Stimulated activated CD4-positive, alpha-beta T cell treated with anti-CD3 and anti-CD28 coated beads, Interleukin-1b, Interleukin-23, amount 100 ng/mL, for 48 hours (primary cell): Measurements from ENCODE around the gene TMEM217.

ENCODE experiments used
- DNase-seq: peaks from one replicate; pipeline ENCODE4 v3.0.0-alpha.2; 2020

The TMEM217 gene

DNA sequence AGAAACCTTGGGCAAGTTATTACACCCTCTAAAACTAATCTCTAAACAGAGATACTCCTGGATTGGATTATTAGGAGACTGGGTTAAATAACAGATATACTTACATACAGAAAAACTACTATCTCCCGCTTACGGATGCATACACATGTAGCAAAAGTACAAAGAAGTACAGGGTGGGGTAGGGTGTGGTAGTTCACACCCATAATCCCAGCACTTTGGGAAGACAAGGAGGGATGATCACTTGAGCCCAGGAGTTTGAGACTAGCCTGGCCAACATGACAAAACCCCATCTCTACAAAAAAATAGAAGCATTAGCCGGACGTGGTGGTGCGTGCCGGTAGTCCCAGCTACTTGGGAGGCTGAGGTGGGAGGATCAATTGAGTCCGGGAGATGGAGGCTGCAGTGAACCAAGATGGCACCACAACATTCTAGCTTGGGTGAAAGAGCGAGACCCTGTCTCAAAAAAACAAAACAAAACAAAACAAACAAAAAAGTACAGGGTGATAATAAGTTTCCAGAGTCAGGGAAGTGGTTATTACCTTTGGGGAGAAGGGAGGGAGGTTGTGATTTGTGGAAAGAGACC is 79.9 kb downstream of the TMEM217 start:
- no peak for DNase-seq

DNA sequence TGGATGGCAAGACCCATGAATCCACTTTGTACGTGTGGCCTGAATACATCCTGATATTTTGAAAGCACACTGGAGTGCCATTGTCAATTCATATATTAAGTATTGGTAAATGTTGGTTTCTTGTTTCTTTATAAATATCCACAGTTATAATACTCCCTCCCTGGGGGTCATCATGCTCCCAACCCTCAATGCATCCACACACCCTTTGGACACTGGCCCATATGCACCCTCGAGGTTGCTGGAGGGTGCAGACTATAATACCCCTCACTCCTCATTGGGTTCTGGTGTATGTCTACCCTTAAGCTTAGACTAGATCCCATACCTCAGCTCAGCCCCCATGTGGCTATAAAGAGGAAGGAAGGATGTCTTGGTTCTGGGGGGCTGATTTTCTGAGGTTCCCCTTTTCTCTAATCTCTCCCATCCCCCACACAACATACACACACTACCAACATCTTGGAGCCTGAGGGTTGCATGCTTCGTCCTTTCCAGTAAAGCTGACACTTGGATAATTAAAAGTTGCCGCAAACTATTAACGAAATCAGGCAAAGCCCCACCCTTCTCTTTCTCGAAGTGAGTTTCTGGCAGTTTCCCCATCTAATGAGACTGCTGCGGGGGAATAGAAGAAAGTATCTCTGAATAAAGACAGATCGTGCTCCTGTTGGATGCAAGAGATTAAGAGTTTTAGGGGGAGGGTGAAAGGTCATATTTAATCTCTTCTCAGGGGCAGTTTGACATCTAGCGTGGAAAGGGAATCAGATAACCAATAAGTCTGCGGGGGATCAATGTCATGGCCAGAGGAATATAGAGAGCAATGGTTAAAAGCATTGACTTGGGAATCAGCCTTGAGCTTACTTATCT is 80.6 kb downstream of the TMEM217 start:
- DNase-seq, result no peak

DNA sequence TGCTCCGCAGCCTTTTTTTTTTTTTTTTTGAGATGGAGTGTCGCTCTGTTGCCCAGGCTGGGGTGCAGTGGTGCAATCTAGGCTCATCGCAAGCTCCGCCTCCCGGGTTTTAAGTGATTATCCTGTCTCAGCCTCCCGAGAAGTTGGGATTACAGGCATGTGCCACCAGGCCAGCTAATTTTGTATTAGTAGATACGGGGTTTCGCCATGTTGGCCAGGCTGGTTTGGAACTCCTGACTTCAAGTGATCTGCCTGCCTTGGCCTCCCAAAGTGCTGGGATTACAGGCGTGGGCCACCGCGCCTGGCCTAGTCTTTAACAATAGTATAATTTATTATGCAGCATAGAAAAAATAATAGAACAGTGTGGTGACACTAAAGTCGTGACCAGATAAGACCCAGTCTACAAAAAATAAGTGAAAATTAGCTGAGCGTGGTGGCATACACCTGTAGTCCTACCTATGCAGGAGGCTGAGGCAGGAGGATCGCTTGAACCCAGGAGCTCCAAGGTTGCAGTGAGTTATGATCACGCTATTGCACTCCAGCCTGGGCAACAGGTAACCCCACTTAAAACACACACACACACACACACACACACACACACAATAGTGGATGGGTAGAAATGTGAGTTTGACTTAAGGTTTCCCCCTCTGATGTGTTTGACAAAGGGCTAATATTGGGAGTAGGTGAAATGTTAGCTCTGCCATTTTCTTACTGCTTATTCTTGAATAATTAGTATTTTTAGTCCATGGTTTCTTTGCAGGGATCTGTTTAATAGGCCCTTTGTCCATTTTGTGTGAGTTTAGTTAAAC is 81.5 kb downstream of the TMEM217 start:
- DNase-seq, result no peak

DNA sequence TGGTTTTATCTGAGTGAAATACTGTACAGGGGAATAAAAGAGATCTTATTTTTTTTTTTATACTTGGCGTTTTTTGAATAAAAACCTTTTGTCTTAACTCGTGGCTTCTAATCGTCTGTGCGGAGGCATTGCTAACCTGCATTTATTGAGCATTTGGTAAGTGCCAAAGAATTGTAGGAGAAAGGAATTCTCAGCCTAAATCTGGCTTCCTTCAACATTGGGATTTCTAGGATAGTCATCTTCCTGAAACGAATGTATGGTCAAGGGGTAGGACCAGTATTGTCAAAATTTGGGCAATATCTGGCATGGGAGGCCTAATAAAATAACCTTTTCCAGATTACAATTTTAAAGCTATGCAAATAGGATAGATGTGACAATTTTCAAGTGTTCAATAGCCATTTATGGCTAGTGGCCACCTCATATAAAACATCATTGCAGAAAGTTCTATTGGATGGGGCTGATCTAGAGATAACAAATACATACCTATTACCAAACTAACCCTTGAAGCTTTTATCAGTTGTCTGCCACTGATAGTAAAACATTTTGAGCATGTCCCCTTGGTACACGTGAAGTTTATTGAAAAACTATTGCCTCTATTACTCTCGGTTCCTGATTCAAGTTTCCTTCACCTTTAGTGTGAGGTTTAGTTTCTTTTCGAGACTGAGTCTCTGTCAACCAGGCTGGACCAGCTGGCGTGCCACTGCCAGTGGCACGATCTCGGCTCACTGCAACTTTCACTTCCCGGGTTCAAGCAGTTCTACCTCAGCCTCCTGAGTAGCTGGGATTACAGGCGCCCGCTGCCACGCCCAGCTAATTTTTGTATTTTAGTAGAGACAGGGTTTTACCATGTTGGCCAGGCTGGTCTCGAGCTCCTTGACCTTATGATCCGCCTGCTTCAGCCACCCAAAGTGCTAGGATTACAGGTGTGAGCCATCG is 82.3 kb downstream of the TMEM217 start:
- DNase-seq, result no peak

DNA sequence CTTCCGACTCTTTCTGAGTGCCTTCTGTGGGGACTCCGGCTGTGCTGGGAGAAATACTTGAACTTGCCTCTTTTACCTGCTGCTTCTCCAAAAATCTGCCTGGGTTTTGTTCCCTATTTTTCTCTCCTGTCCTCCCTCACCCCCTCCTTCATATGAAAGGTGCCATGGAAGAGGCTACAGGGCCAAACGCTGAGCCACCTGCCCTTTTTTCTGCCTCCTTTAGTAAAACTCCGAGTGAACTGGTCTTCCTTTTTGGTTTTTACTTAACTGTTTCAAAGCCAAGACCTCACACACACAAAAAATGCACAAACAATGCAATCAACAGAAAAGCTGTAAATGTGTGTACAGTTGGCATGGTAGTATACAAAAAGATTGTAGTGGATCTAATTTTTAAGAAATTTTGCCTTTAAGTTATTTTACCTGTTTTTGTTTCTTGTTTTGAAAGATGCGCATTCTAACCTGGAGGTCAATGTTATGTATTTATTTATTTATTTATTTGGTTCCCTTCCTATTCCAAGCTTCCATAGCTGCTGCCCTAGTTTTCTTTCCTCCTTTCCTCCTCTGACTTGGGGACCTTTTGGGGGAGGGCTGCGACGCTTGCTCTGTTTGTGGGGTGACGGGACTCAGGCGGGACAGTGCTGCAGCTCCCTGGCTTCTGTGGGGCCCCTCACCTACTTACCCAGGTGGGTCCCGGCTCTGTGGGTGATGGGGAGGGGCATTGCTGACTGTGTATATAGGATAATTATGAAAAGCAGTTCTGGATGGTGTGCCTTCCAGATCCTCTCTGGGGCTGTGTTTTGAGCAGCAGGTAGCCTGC is 83.2 kb downstream of the TMEM217 start:
- no peak for DNase-seq

DNA sequence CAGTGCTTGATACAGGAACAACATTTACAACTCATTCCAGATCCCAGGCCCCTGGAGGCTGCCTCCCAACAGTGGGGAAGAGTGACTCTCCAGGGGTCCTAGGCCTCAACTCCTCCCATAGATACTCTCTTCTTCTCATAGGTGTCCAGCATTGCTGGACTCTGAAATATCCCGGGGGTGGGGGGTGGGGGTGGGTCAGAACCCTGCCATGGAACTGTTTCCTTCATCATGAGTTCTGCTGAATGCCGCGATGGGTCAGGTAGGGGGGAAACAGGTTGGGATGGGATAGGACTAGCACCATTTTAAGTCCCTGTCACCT is 83.8 kb downstream of the TMEM217 start:
- DNase-seq, result no peak

DNA sequence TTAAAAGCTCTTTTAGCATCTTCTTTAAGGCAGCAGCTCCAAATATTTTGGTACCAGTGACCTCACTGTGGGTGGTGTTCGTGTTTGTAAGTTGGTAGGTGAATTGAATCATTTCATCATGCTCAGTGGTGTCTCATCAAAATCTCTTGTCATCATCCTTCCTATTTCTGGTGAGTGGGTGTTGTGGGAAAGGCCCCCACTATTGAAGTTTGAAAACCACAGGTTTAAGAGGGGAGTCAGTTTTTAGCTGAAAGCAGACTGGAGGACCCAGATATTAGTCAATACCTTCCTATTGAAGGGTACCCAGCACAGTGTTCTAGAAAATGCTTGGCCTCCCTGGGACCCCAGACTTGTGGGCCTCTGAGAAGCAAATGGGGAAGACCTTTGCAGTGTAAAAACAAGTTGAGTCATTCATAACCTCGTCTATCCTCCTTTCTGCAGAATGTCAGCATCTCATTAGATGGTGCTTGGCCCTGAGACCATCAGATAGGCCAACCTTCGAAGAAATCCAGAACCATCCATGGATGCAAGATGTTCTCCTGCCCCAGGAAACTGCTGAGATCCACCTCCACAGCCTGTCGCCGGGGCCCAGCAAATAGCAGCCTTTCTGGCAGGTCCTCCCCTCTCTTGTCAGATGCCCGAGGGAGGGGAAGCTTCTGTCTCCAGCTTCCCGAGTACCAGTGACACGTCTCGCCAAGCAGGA is 84.3 kb downstream of the TMEM217 start:
- peak; percentile 64 for DNase-seq

DNA sequence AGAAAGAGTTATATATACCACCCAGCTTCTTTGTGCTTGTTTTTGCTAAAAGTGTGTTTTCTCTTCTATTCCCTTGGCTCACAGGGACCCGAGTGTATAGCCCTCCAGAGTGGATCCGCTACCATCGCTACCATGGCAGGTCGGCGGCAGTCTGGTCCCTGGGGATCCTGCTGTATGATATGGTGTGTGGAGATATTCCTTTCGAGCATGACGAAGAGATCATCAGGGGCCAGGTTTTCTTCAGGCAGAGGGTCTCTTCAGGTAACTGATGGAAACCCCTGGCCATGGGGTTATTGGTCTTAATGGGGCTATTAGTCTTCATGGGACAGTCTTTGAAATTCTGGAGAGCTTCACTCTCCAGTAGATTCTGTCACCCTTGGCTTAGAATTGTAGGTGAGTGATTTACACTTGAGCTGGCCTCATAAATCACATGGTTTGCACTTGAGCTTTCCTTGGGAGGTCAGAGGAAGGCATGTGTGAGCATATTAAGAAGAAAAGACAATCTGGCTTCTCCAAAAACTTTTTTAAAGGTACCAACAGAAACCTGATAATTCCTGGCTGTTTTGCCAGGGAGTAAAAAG is 84.9 kb downstream of the TMEM217 start:
- no peak for DNase-seq

DNA sequence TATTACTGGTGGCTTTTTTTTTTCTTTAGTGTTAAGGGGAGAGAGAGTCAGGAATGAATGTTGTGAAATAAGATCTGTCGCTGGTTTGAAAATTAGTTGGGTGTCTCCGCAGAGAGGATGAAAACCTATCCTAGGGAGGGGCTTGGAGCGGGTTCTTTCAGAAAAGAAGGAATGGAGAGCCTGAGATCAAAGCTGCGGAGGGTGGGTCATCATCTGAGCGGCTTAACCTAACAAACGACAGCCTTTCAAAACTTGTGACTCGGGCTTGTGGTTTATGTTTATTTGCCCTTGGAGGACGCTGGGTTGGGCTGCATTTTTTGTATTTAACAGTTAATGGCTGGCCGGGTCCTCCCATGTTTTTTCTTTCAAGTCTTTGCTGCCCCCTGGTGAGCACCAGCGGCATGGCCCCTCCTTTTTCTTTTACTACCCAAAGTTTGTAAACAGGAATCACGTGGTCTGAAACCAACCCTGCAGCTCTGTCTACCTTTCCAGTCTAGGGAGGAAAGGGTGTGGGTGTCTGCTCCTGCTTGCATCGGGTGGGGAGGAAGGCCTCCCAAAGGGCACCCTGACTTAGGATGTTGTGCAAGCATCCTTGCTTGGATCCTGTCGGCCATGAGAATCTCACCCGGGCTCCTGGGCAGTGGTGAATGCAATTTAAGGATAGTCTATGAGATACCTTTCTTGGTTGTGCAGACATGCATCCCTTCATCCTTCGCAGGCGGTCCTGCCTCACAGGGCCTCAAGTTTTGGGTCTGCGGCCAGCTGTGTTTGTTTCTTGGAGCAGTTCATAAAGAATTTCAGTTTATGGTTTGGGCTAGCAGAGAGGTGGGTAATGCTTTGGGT is 85.8 kb downstream of the TMEM217 start:
- peak; percentile 90 for DNase-seq

DNA sequence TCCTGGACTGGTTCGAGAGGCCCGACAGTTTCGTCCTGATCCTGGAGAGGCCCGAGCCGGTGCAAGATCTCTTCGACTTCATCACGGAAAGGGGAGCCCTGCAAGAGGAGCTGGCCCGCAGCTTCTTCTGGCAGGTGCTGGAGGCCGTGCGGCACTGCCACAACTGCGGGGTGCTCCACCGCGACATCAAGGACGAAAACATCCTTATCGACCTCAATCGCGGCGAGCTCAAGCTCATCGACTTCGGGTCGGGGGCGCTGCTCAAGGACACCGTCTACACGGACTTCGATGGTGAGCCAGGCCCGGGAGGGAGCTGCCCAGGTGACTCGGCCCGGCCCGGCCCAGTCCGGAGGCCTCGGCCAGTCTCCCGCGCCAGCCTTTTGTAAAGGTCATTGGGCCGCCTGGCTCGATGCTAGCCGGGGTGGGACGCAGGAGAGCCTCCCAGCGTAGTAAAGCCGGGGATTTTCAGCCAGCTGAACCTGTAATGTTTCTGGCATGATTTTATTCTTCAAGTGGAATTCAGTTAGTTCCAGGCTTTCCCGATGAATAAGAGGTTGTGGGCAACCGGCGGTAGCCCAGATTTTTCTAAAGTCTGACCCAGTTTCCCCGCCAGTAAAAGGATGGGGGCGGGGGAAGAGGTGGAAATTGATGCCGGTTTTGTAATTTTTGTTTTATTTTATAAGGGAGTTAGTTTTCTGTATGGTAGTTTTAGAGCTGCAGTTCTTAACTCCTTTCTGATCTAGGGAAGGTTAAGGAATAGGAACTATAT is 86.6 kb downstream of the TMEM217 start:
- DNase-seq, result peak; percentile 37

DNA sequence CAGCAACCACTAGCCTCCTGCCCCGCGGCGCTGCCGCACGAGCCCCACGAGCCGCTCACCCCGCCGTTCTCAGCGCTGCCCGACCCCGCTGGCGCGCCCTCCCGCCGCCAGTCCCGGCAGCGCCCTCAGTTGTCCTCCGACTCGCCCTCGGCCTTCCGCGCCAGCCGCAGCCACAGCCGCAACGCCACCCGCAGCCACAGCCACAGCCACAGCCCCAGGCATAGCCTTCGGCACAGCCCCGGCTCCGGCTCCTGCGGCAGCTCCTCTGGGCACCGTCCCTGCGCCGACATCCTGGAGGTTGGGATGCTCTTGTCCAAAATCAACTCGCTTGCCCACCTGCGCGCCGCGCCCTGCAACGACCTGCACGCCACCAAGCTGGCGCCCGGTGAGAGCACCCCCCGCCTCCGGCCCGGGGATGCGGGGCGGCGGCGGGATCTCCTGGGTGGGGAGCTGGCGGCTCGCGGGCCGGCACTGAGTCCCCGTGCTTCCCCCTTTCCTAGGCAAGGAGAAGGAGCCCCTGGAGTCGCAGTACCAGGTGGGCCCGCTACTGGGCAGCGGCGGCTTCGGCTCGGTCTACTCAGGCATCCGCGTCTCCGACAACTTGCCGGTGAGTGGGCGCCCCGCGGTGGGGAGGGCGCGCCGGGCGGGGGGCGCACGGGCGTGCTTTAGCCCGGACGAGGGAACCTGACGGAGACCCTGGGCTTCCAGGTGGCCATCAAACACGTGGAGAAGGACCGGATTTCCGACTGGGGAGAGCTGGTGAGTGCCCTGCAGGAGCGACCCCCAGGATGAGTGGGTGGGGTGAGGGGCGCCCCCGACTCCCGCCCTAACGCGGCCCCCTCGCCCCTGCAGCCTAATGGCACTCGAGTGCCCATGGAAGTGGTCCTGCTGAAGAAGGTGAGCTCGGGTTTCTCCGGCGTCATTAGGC is 87.4 kb downstream of the TMEM217 start:
- peak; percentile 59 for DNase-seq

DNA sequence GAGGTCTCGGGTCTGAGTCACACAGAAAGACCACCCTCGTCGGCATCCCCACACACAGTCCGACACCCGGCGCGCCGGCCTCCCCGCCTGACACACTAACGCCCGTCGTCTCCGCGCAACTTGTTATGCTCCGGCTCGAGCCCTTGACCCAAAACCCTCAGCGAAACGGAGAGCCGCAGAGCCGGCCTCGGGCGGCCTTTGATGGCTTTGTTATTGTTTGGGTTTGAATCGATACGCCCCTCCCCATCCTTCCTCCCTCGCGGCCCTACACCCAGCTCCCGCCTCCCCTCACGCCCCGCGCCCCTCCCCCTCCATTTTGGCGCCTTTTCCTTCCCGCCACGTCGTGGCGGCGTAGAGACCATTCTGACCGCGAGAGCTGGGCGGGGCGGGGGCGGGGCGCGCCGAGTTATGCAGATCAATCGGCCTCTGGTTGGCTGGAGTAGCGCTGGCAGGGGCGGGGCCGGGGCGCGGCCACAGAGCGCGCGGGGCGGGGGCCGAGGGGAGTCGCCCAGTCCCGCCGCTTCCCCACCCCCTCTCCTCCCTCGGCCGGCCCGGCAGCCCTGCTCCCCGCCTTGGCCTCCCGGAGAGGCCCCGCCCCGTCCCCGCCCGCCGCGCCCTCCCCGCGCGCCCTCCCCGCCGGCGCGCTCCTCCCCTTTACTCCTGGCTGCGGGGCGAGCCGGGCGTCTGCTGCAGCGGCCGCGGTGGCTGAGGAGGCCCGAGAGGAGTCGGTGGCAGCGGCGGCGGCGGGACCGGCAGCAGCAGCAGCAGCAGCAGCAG is 88.3 kb downstream of the TMEM217 start, which contains the start of gene PIM1:
Gene PIM1, plus strand, starts transcription at position 657 of the 777 bp plus-strand sequence. CDS start 424 bp downstream, outside the sequence.
- DNase-seq, result peak; percentile 99

DNA sequence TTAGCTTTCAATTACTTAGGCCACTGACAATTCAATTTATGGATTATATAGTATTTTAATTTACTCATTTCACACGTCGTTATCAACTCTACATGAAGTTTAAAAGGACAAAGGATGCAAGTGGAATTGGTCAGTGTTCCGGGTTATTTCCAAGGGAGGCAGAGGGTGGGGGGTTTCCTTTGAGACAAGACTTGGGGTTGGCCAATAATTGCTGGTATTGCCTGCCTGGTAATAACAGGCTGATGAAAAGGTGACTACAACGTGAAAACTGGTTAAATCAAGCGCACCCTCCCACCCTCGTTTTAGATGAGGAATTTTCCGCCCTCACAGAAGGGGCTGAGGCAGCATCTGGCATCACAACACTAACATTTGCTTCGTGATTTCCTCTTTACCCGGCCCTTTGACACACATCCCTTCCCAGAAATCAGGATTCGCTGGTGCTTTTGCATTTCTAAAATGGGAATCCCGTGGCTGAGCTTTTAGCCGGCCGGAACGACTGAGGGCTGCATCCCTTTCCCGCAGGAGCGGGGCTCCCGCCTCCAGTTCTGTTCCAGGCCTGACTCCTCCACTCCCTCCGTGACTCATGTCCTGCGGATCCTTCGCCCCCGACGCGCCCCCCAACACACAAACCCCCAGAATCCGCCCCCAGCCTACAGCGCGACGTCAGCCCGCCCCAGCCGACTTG is 89.0 kb downstream of the TMEM217 start:
- DNase-seq, result peak; percentile 48

DNA sequence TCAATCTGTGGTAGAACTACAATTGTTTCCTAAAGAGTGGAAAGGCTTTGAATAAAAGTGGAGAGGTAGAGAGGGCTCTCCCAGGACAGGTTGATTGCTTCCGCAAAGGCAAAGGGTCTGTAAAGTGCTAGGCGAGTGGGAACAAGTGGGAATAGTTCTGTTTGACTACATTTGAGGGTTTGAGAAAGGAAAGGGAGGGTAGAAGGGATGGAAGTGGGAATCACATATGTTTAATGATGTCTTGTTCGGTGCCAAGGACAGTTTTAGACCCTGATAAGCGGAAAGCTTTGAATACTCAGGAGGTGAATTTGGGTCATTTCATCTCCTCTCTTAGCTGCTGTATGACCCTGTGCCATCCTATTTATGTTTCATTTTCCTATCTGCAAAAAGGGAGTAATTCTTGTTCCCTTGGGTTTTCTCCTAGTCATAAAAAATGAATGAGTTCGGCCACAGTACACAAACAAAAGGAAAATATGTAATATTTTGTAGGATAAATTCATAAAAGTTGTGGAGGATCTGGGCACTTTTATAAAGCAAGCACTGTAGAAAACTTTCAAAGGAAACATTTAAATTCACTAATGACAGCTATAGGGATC is 89.7 kb downstream of the TMEM217 start:
- DNase-seq, result no peak

DNA sequence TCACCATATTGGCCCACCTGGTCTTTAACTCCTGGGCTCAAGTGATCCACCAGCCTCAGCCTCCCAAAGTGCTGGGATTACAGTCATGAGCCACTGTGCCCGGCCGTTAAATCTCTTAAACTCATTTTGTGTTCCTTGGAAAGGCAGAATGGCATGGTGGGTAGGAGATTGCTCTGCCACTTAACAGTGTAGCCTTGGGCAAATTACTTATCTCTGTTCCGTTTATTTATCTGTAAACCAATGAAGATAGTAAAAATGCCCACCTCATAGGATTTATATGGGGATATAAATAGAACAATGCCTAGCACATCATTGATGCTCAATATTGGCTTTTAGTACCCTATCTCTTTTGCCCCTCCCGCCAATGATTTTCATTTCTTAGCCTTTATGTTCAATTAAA is 95.2 kb downstream of the TMEM217 start:
- DNase-seq, result no peak
